Measurements from ENCODE around the gene ARHGEF3.

Gene ARHGEF3

GRCh38 chr3:56795097-56795828, 6.5 kb downstream of the ARHGEF3 start:
- DNase-seq, result peak; percentile 17

GRCh38 chr3:56792193-56792592, 9.6 kb downstream of the ARHGEF3 start:
- DNase-seq, result no peak

- no peak for DNase-seq
Observed at GRCh38 chr3:56790016-56790821, 11.5 kb downstream of the ARHGEF3 start.

GRCh38 chr3:56789076-56789475, 12.7 kb downstream of the ARHGEF3 start:
- DNase-seq, result no peak

GRCh38 chr3:56788521-56788920, 13.2 kb downstream of the ARHGEF3 start:
- DNase-seq, result no peak

DNA sequence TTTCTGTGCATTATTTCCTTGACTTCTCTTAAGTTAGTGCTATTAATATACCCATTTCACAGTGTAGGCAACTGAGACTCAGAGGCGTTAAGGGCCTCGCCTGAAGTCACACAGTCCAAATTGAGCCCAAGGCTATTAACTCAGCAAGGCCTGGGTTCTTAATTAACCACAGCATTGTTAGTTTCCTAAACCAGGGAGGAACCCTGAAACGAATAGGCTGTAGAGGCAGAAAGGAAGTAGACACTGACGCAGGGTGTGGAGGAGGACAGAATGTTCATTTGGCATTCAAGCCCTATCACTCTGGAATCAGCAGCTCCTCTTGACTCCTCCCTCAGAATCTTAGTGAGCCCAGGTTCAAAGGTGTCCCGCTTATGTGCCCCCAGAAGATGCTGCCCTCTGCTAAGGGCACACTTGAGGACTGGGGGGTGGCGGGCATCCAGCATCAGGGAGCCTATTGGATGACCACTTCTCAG, 13.9 kb downstream of the ARHGEF3 start:
- DNase-seq, result no peak

- DNase-seq, result no peak
Observed at GRCh38 chr3:56787258-56787775, 14.4 kb downstream of the ARHGEF3 start.

DNA sequence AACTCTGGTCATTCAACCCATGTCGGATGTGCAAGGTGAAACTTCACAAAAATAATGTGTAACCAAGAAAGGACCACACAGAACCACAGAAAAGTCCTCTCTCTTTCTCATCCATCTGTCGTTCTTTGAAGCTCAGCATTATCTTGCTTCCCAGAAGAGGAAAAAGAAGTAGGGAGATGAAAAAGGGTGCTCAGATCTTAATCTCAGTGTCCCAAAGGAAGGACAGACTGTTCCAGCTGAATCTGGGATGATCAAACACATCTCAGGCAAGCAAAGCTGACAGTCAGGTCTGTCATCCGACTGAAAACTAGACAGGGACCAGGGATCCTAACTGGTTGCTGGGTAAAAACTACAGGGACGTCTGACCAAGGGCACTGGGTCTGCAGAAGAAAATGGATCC, 16.2 kb downstream of the ARHGEF3 start:
- DNase-seq, result no peak

- no peak for DNase-seq
Observed at GRCh38 chr3:56784448-56785001, 17.2 kb downstream of the ARHGEF3 start.

DNA sequence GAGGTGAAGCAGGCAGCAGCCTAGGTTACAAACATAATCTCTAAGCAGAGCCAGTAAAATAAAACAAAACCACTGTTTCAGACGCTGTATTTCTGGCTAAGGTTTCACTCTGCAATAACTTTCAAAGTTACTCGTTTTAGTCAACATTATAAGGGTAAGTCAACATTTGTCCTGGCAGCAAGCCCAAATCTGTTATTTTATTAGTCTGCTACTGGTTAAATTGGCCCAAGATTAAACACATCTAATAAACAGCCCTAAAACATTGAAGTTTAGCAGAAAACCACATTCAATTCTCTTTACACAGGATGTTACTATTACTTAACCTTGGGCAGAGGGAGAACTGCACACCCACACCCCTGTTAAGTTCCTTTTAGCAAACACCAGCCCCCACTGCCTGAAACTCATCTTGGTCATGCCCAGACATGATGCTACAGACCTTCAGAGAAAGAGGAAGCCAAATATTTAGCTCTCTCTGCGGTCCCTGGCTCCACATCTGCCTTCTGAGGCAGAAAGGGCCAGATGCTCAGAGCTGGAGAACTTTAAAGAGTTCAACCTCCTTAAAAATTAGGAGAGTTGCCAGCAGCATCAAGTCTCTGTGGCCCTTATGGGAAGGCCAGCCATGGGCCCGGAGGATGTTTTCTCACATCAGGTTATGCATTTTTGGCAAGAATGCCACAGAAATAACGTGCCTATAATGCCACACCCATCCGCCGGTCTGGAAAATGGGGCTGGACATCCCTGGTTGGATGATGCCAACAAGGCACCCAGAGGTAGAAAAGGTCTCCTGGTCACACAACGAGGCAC, 17.9 kb downstream of the ARHGEF3 start:
- peak; percentile 68 for DNase-seq

GRCh38 chr3:56782906-56783305, 18.8 kb downstream of the ARHGEF3 start:
- DNase-seq, result no peak

DNA sequence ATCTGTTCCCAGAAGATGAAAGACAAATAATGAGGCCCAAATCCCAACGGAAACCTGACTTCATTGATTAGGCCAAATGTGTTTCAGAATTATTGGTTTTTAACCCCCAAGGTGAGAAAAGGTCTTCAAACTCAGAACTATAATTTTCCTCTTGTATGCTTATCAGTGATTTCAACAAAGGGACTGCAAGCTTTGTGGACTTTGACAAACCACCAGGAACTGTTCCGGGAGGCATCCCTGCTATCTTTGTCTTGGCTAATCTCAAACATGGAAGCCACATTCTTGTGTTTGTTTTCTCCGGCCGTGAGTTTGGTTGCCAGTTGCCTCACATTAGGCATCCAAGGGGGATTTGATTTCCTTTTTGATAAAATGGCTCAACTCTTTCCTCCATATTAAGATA, 19.5 kb downstream of the ARHGEF3 start:
- no peak for DNase-seq

GRCh38 chr3:56781762-56782161, 20.0 kb downstream of the ARHGEF3 start:
- no peak for DNase-seq

DNA sequence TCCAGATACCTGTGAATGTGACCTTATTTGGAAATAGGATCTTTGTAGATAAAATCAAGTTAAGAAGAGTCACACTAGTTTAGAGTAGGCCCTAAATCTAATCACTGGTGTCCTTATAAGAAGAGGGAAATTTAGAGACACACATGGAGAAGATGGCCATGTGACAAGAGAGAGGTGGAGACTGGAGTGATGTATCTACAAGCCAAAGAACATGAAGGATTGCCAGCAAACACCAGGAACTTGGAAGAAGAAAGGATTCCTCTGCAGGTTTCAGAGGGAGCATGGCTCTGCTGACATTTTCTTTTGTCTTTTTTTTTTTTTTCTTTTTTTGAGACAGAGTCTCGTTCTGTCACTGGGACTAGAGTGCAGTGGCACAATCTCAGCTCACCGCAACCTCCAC, 20.8 kb downstream of the ARHGEF3 start:
- DNase-seq, result no peak

- no peak for DNase-seq
Observed at GRCh38 chr3:56778893-56779292, 22.9 kb downstream of the ARHGEF3 start.

DNA sequence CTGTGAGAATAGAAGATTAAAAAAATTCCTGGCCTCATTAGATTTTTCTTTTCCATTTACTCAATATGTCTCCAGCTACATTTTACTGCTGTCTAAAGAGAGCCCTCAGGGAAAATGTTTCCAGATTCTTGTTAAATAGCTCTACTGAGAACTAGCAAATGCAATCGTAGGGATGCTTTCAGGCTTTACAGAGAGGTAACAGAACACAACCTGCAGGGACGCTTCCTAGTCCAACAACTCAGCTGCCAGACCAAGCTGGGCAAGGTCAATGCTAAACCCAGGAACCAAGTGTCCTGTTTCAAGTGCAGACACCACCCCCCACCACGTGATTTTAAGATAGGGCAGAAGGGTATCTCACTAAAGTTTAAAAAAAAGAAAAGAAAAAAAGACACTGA, 25.2 kb downstream of the ARHGEF3 start:
- DNase-seq, result no peak

DNA sequence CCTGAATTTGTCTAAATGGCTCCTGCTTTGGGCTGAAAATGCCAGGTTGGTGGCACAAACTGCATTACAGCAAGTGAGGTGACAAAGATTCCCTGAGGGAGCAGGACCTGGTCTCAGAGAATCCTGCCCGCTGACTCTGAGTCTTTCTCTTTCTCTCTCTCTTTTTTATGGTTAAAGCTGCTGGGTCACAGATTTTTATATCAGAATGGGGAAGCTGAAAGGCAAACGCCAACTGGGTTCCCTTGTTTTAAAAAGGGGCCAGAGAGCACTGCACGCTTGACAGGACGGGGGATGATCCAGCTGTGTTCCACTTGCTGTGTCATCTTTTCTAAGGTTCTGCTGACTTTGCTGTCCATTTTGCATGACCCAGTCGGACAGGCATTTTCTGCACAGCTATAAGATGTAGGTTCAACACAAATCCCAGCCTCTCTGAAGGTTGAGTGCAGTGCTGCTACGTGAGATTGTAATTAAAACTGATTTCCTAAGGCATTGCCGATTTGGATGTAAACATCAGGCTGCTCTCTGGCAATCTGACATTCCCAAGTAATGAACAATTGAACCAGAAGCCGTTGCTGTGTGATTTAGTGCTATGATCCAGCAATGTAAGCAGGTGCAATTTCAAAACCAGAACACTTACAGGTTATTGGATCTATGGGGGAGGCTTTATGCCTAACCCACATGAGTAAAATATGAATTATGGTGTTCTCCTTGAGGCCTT, 25.8 kb downstream of the ARHGEF3 start:
- DNase-seq, result no peak

- DNase-seq, result no peak
Observed at GRCh38 chr3:56775445-56775837, 26.3 kb downstream of the ARHGEF3 start.

- no peak for DNase-seq
Observed at GRCh38 chr3:56773986-56774385, 27.8 kb downstream of the ARHGEF3 start.

DNA sequence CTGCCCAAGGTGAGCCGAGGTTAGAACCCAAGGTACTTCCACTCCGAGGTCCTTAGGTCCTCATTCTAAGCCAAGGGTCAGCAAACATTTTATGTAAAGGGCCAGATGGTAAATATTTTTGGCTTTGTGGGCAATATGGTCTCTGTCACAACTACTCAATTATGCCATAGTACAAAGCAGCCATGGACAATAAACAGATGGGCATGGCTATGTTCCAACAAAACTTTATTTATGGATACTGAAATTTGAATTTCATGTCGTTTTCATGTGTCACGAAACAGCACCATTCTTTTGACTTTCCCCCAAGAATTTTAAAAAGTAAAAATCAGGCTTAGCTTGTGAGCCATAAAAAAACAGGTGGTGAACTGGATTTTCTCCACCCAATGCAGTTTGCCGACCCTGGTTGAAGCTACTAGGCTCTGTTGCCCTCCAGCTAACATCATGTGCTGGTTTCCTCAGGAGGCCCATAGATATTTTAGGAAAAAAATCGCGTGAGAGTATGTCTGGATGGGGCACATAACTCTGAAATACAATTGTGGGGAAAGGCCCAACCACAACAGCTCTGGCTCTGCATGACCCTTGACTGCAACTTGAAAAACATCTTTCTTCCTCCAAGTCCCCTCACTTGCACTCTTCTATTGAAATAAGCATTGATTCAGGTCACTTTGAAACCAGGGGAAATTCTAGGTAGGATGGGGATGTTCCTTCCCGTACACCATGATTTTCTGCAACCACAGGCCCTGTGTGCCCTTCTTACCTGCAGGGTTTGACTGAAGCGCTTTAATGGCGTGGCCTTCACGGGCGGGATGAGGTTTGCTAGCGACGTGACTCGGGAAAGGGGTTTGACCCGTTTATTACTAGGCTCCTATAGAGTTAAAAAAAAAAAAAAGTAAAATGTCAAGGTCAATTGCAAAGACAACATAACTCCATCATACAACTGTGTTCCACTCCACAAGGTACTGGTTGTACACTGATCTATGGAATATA, 28.5 kb downstream of the ARHGEF3 start:
- no peak for DNase-seq

DNA sequence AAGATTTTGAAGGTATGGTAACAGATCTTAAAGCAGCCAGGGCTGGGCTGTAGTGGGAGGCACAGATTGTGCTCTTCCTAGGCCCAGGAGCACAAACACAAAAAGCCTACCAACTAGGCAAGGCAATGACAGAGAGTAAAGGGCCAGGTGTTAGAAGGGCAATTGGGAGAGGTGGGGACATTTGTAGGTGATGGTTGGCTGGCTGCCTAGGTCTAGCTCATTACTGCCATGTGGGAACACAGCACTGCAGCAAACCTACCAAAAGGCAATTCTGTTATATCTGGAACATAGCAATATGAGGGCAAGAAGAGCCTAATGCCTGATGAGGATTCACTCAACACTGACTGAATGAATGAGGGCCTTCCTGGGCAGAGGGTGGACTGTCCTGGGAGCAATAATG, 30.4 kb downstream of the ARHGEF3 start:
- no peak for DNase-seq

Measured in fibroblast of upper back skin (primary cell).